ENCODE results near the gene EOLA1.
A peak's percentile ranks its signal among the peaks of the same experiment; 100 is the strongest.
"Not testable (repeated sequence)": the region's sequence is repeated elsewhere in the genome, so short reads cannot be mapped to it uniquely, and the experiment has no call there.

Gene EOLA1

GRCh38 chrX:149512225-149512885 lies 28.5 kb upstream of the EOLA1 start:
- DNase-seq, result no peak

- no peak for DNase-seq
Observed at GRCh38 chrX:149513825-149514428, 26.9 kb upstream of the EOLA1 start.

- no peak for DNase-seq
Observed at GRCh38 chrX:149515954-149516602, 24.7 kb upstream of the EOLA1 start.

- DNase-seq, result no peak
Observed at GRCh38 chrX:149516604-149517003, 24.2 kb upstream of the EOLA1 start.

- no peak for DNase-seq
Observed at GRCh38 chrX:149517308-149517707, 23.5 kb upstream of the EOLA1 start.

GRCh38 chrX:149518236-149518635 lies 22.6 kb upstream of the EOLA1 start:
- DNase-seq, result no peak

GRCh38 chrX:149520636-149521277 lies 20.1 kb upstream of the EOLA1 start:
- not testable (repeated sequence) for DNase-seq

- DNase-seq, result no peak
Observed at GRCh38 chrX:149521438-149521837, 19.4 kb upstream of the EOLA1 start.

GRCh38 chrX:149522916-149523315 lies 17.9 kb upstream of the EOLA1 start:
- DNase-seq, result no peak

GRCh38 chrX:149525389-149525788 lies 15.4 kb upstream of the EOLA1 start:
- DNase-seq, result not testable (repeated sequence)

GRCh38 chrX:149525903-149526302 lies 14.9 kb upstream of the EOLA1 start:
- DNase-seq, result not testable (repeated sequence)

- DNase-seq, result not testable (repeated sequence)
Observed at GRCh38 chrX:149526318-149527033, 14.3 kb upstream of the EOLA1 start.

- no peak for DNase-seq
Observed at GRCh38 chrX:149527705-149528104, 13.1 kb upstream of the EOLA1 start.

- no peak for DNase-seq
Observed at GRCh38 chrX:149528381-149528780, 12.4 kb upstream of the EOLA1 start.

GRCh38 chrX:149531599-149531998 lies 9.2 kb upstream of the EOLA1 start:
- DNase-seq, result no peak

- DNase-seq, result not testable (repeated sequence)
Observed at GRCh38 chrX:149532868-149533267, 7.9 kb upstream of the EOLA1 start.

- DNase-seq, result not testable (repeated sequence)
Observed at GRCh38 chrX:149533999-149534398, 6.8 kb upstream of the EOLA1 start.

GRCh38 chrX:149534926-149535602 lies 5.7 kb upstream of the EOLA1 start:
- DNase-seq, result not testable (repeated sequence)

- DNase-seq, result not testable (repeated sequence)
Observed at GRCh38 chrX:149537474-149537873, 3.3 kb upstream of the EOLA1 start.

GRCh38 chrX:149539283-149540130 lies 1.3 kb upstream of the EOLA1 start:
- DNase-seq, result peak; percentile 85

GRCh38 chrX:149540131-149540620 lies 636 bp upstream of the EOLA1 start:
- no peak for DNase-seq
